HEK293 (cell line): ENCODE results near the gene CALHM1.

Experiments used
- CTCF ChIA-PET: fragments of 350-600 bp; formaldehyde crosslinking; extraction: SDS; loops from one replicate; lab custom pipeline; 2021; ENCODE audit warnings: antibody characterized with exemption; lab: Yijun Ruan, JAX
- POLR2A ChIA-PET: fragments of 300-600 bp; formaldehyde crosslinking; extraction: SDS; loops from one replicate; lab custom pipeline; 2020; ENCODE audit warnings: antibody characterized with exemption, inconsistent platforms; lab: Yijun Ruan, JAX
- H3K27ac ChIP-seq: fragments of 200-500 bp; sonication (Bioruptor generic); 2 replicates; pipeline ENCODE4 v1.5.1; 2014; ENCODE audit warnings: low read depth, low read length, control low read depth, inconsistent platforms; ENCODE audit errors: extremely low read depth
- H3K36me3 ChIP-seq, 2 experiments: fragments of 200-500 bp in 1 of 2; sonication (Bioruptor generic) in 1 of 2; 1 replicate in 1 of 2; 2 replicates in 1 of 2; pipeline ENCODE4 v1.5.1; 2014 to 2017; ENCODE audit warnings: inconsistent platforms in 2 of 2, low read length in 2 of 2; ENCODE audit not compliant: control insufficient read depth in 2 of 2, insufficient read depth in 1 of 2
- H3K4me1 ChIP-seq: fragments of 200-500 bp; sonication (Bioruptor generic); 2 replicates; pipeline ENCODE4 v1.5.1; 2014; ENCODE audit warnings: mild to moderate bottlenecking, low read length, inconsistent platforms; ENCODE audit not compliant: control insufficient read depth, insufficient read depth
- H3K4me3 ChIP-seq: 2 replicates; pipeline ENCODE4 v1.5.1; 2011; ENCODE audit warnings: low read depth, mild to moderate bottlenecking, control low read depth, low read length, moderate library complexity
- H3K9me3 ChIP-seq: fragments of 200-500 bp; sonication (Bioruptor generic); 2 replicates; pipeline ENCODE4 v1.5.1; 2014; ENCODE audit warnings: low read depth, low read length, inconsistent platforms; ENCODE audit not compliant: control insufficient read depth, insufficient read depth
- GLIS2 ChIP-seq: fragments of 450-650 bp; formaldehyde crosslinking; IDR thresholded peaks from 2 replicates; pipeline ENCODE4 v1.5.1; 2016; ENCODE audit warnings: missing biosample characterization, missing genetic modification characterization
- PRDM2 ChIP-seq: fragments of 450-650 bp; formaldehyde crosslinking; IDR thresholded peaks from 2 replicates; pipeline ENCODE4 v1.5.1; 2016; ENCODE audit warnings: missing biosample characterization, missing genetic modification characterization, borderline replicate concordance
- ZBTB11 ChIP-seq: fragments of 450-650 bp; formaldehyde crosslinking; conservative IDR thresholded peaks from 2 replicates; pipeline ENCODE4 v1.5.1; 2016; ENCODE audit warnings: low read depth, missing biosample characterization, missing genetic modification characterization
- ZFP3 ChIP-seq: fragments of 450-650 bp; formaldehyde crosslinking; IDR thresholded peaks from 2 replicates; pipeline ENCODE4 v1.5.1; 2016; ENCODE audit warnings: low read depth, missing biosample characterization, missing genetic modification characterization
- ZFP41 ChIP-seq: fragments of 450-650 bp; formaldehyde crosslinking; IDR thresholded peaks from 2 replicates; pipeline ENCODE4 v1.5.1; 2016; ENCODE audit warnings: missing biosample characterization, missing genetic modification characterization, borderline replicate concordance
- ZIC2 ChIP-seq: fragments of 450-650 bp; formaldehyde crosslinking; IDR thresholded peaks from 2 replicates; pipeline ENCODE4 v1.5.1; 2016; ENCODE audit warnings: missing biosample characterization, missing genetic modification characterization
- ZNF140 ChIP-seq: fragments of 450-650 bp; formaldehyde crosslinking; IDR thresholded peaks from 2 replicates; pipeline ENCODE4 v1.5.1; 2016; ENCODE audit warnings: missing biosample characterization, missing genetic modification characterization
- ZNF18 ChIP-seq: fragments of 450-650 bp; formaldehyde crosslinking; IDR thresholded peaks from 2 replicates; pipeline ENCODE4 v1.5.1; 2016; ENCODE audit warnings: missing biosample characterization, missing genetic modification characterization
- ZNF23 ChIP-seq: fragments of 450-650 bp; formaldehyde crosslinking; IDR thresholded peaks from 2 replicates; pipeline ENCODE4 v1.5.1; 2016; ENCODE audit warnings: missing biosample characterization, missing genetic modification characterization, borderline replicate concordance
- ZNF341 ChIP-seq: fragments of 450-650 bp; formaldehyde crosslinking; IDR thresholded peaks from 2 replicates; pipeline ENCODE4; 2016; ENCODE audit warnings: low read depth, missing biosample characterization, missing genetic modification characterization
- ZSCAN16 ChIP-seq: fragments of 450-650 bp; formaldehyde crosslinking; IDR thresholded peaks from 2 replicates; pipeline ENCODE4 v1.5.1; 2016; ENCODE audit warnings: missing biosample characterization, missing genetic modification characterization
- TF ChIP-seq, protein P1 (sequence below): fragments of 450-650 bp; formaldehyde crosslinking; IDR thresholded peaks from 2 replicates; pipeline ENCODE4 v1.5.1; 2016; ENCODE audit warnings: missing biosample characterization, missing genetic modification characterization

Gene CALHM1

GRCh38 chr10:103476046-103476768 is 17.5 kb upstream of the CALHM1 start:
- CTCF ChIA-PET = interaction anchor here (0.5 to 4.1 kb wide), 14 partner anchors 10 to 640 kb away, joined by 3 to 26 read pairs (median 4); no protein-coding TSS in a partner anchor
- POLR2A ChIA-PET = interaction anchor here (0.6 kb wide), 1 partner anchor 18 kb away, joined by 3 read pairs; the partner anchor contains the start of gene CALHM1

GRCh38 chr10:103475437-103475836 is 16.7 kb upstream of the CALHM1 start:
- Histone ChIP-seq H3K4me1 (no peaks in the 10 kb centered on the region), H3K9me3 (no peaks in the 10 kb centered on the region), H3K36me3 (no peaks in the 10 kb centered on the region), H3K4me3 (no peak overlapping the region), H3K27ac (no peak overlapping the region)
- POLR2A ChIA-PET = no interaction called here
- CTCF ChIA-PET = interaction anchor here (0.7 to 4.1 kb wide), 7 partner anchors 10 to 118 kb away, joined by 3 to 26 read pairs (median 4); no protein-coding TSS in a partner anchor
- no peak for TF ChIP-seq ZFP3 (tag by site-specific recombination)
- TF ChIP-seq ZNF140 (tag by site-specific recombination) = no peak
- no peak for TF ChIP-seq ZBTB11
- no peak for TF ChIP-seq ZSCAN16 (tag by site-specific recombination)
- TF ChIP-seq ZFP41 (tag by site-specific recombination) = no peak
- TF ChIP-seq ZNF18 = no peak

More at GRCh38 chr10:103476046-103476768, 17.5 kb upstream of the CALHM1 start:
- Histone ChIP-seq H3K36me3 (no peaks in the 10 kb centered on the region), H3K4me3 (no peak overlapping the region), H3K27ac (no peak overlapping the region), H3K4me1 (no peaks in the 10 kb centered on the region), H3K9me3 (no peaks in the 10 kb centered on the region)
- TF ChIP-seq GLIS2 (tag by site-specific recombination) = peak; percentile 24; the same call in 1 of the 2 replicates
- peak; percentile 60 for TF ChIP-seq ZNF341
- TF ChIP-seq ZIC2 (tag by site-specific recombination) = peak; percentile 45
- no peak for TF ChIP-seq ZNF23 (tag by site-specific recombination)
- TF ChIP-seq, protein P1, sequence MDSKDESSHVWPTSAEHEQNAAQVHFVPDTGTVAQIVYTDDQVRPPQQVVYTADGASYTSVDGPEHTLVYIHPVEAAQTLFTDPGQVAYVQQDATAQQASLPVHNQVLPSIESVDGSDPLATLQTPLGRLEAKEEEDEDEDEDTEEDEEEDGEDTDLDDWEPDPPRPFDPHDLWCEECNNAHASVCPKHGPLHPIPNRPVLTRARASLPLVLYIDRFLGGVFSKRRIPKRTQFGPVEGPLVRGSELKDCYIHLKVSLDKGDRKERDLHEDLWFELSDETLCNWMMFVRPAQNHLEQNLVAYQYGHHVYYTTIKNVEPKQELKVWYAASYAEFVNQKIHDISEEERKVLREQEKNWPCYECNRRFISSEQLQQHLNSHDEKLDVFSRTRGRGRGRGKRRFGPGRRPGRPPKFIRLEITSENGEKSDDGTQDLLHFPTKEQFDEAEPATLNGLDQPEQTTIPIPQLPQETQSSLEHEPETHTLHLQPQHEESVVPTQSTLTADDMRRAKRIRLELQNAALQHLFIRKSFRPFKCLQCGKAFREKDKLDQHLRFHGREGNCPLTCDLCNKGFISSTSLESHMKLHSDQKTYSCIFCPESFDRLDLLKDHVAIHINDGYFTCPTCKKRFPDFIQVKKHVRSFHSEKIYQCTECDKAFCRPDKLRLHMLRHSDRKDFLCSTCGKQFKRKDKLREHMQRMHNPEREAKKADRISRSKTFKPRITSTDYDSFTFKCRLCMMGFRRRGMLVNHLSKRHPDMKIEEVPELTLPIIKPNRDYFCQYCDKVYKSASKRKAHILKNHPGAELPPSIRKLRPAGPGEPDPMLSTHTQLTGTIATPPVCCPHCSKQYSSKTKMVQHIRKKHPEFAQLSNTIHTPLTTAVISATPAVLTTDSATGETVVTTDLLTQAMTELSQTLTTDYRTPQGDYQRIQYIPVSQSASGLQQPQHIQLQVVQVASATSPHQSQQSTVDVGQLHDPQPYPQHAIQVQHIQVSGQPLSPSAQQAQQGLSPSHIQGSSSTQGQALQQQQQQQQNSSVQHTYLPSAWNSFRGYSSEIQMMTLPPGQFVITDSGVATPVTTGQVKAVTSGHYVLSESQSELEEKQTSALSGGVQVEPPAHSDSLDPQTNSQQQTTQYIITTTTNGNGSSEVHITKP (tag by site-specific recombination) = 0 out of 2 replicates have a peak, but pooled peaks have one; percentile 19
- no peak for TF ChIP-seq PRDM2 (tag by site-specific recombination)
